ENCODE data around the gene ARHGAP18.

Gene ARHGAP18

DNA sequence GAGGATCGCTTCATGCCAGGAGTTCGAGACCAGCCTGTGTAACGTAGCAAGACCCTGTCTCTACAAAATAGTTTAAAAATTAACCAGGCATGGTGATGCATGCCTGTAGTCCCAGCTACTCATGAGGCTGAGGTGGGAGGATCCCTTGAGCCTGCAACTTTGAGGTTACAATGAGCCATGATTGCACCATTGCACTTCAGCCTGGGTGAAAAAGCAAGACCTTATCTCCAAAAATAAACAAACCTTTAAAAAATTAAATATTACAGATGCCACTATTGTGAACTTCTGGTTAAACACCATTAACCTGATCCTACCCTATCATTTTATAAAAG is 116.8 kb downstream of the ARHGAP18 start:
- TF ChIP-seq, protein P1, sequence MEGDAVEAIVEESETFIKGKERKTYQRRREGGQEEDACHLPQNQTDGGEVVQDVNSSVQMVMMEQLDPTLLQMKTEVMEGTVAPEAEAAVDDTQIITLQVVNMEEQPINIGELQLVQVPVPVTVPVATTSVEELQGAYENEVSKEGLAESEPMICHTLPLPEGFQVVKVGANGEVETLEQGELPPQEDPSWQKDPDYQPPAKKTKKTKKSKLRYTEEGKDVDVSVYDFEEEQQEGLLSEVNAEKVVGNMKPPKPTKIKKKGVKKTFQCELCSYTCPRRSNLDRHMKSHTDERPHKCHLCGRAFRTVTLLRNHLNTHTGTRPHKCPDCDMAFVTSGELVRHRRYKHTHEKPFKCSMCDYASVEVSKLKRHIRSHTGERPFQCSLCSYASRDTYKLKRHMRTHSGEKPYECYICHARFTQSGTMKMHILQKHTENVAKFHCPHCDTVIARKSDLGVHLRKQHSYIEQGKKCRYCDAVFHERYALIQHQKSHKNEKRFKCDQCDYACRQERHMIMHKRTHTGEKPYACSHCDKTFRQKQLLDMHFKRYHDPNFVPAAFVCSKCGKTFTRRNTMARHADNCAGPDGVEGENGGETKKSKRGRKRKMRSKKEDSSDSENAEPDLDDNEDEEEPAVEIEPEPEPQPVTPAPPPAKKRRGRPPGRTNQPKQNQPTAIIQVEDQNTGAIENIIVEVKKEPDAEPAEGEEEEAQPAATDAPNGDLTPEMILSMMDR (IDR thresholded peaks at IDR 0.05; ENCODE audit: low read depth, low read length, missing control alignments), result no peak
- H3K4me3 ChIP-seq (replicated peaks; ENCODE audit: low read depth, low read length), result no peak overlapping the region
- no peak for DNase-seq (ENCODE audit: extremely low read depth, low read depth)

DNA sequence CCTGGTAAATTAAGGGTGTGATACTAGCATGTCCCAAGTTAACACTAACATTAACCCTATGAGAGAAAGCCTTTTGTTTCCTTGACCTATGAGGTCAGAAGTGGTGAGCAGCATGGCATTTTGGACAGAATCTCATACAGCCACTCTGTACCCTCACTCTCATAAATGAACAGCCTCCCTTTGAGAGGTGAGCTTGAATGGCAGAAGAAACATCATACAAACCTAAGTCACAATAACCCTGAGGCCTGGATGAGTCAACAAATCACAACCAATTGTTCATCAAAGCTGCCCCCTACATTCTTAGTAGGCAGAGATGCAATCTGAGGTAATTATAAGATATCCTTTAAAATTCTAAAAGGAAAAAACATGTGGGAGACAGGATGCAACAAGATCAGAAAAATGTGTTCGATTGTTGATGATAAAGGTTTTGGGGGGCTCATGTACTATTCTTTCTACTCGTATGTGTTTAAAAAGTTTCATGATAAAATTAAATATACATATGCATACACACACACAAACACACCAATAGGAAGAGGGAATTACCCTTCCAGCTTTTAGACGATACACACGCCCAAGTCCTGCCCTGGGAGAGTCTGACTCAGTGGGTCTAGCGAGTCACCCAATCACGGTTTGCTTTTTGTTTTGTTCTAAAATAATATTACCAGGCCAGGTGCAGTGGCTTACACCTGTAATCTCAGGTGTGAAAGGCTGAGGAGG is 117.3 kb downstream of the ARHGAP18 start:
- no peak for DNase-seq (ENCODE audit: extremely low read depth, low read depth)
- no peak overlapping the region for H3K4me3 ChIP-seq (replicated peaks; ENCODE audit: low read depth, low read length)
- TF ChIP-seq, protein P1 (IDR thresholded peaks at IDR 0.05; ENCODE audit: low read depth, low read length, missing control alignments), result no peak

DNA sequence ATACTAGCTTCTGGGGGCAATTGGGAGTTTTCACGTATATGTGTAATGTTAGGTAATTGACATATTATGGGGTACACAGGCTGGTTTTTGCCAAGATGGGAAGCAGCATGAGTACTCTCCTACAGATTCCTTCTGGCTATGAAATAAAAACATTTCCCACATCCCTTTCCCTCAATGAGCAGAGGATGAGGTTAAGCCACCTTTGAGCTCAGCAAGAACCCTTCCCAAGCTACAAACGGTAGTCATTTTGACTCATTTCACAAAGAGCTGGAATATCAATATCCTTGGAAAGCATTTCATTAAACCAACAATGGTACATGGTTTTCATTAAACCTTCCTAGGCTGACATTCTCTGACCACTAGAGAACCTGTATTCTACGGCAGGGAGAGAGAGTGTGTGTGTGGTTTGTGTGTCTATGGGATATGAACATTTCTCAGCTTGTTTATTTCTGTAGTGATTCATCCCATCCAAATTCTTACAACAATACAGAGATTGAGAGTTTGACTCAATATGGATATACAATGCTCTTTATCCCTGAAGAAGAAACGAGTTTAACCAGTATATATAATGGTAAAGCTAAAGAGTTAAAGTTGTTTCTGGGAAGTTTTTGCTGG is 119.5 kb downstream of the ARHGAP18 start:
- TF ChIP-seq, protein P1 (IDR thresholded peaks at IDR 0.05; ENCODE audit: low read depth, low read length, missing control alignments), result no peak
- peak; percentile 77 for DNase-seq (ENCODE audit: extremely low read depth, low read depth)

DNA sequence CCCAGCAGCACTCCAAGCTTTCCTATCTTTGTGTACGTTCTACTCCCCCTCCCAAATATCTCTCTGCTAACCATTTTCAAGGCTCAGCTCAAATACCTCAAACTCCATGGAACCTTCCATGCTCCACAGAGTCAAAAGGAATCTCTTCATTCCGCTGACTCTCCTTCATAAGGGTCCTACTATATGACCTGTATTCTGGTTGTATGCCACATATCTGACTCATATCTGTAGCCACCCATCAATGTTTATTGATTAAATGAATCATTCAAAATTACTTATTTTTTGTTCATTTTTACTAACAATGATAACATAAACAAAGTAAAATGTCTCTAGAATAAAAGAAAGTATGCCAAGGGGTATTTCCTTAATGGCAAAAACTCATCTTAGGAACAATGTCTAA is 123.2 kb downstream of the ARHGAP18 start:
- H3K4me3 ChIP-seq (replicated peaks; ENCODE audit: low read depth, low read length), result no peak overlapping the region
- TF ChIP-seq, protein P1 (IDR thresholded peaks at IDR 0.05; ENCODE audit: low read depth, low read length, missing control alignments), result no peak
- no peak for DNase-seq (ENCODE audit: extremely low read depth, low read depth)

More for the DNA sequence above, 119.5 kb downstream of the ARHGAP18 start:
- no peak overlapping the region for H3K4me3 ChIP-seq (replicated peaks; ENCODE audit: low read depth, low read length)

DNA sequence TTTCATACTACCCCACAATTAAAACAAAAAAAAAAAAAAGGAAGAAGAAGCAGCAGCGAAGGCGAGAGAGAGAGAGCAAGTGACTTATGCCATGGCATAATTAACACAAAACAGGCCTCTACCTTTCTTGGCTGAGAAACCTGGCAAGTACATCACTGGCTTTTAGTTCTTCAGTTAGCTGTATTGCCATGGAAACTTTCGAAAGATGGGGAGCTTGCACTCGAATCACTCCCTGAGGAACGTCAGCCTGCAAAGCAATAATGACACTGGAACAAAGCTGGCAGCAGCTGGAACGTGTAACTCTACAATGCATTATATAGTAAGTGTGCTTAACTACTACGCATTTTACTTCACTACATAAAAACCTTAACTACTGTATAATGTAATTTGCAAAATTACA is 126.1 kb downstream of the ARHGAP18 start:
- TF ChIP-seq, protein P1 (IDR thresholded peaks at IDR 0.05; ENCODE audit: low read depth, low read length, missing control alignments), result no peak
- no peak overlapping the region for H3K4me3 ChIP-seq (replicated peaks; ENCODE audit: low read depth, low read length)
- no peak for DNase-seq (ENCODE audit: extremely low read depth, low read depth)

DNA sequence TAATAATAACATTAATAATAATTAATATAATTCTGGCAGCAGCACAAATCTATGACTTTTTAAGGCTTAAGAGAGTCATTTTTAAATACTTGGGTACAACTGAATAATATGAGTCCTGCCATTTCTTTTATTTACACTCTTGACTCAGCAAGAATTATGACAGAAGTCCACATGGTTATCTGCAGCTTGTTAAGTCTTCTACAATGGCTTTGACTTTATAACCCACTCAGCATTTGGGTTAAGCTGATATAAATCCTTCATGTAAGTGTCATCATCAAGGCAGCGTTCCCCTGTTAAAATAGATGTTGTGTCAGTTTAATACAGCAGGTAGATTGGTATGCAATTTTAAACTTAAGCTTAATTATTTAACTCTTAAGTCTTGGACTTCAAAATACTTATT is 131.7 kb downstream of the ARHGAP18 start:
- H3K4me3 ChIP-seq (replicated peaks; ENCODE audit: low read depth, low read length), result no peak overlapping the region
- DNase-seq (ENCODE audit: extremely low read depth, low read depth), result no peak
- TF ChIP-seq, protein P1 (IDR thresholded peaks at IDR 0.05; ENCODE audit: low read depth, low read length, missing control alignments), result no peak

All from HFF-Myc (cell line).